Heart left ventricle (tissue), 13 donors: Measurements from ENCODE around the gene SELENOO.

Experiments used
- CTCF ChIP-seq, 12 donors: fragments of 200-600 bp; sonication (generic) in 4 of 12; IDR thresholded peaks; one replicate each; pipeline versions ENCODE4 v1.5.0 to v1.8.0; 2018 to 2022; ENCODE audit warnings: antibody characterized with exemption in 12 of 12, mild to moderate bottlenecking in 5 of 12
- POLR2A ChIP-seq, 2 donors: fragments of 450-650 bp; IDR thresholded peaks; one replicate each; pipeline ENCODE4 v1.6.1; 2017; ENCODE audit warnings: antibody characterized with exemption in 2 of 2, mild to moderate bottlenecking in 2 of 2, moderate library complexity in 2 of 2
- donor health status: ischemic (EF 13 %, LVEDD 7.1; RV severe dilation, severe dysfunction).
- donor health status: DM: no; HTN: yes; CAD: no.
- donor health status: DM: no; HTN: no; CAD: no.
- donor health status: ischemic (EF 25% LVEDD 6.9; RV normal size, moderate dysfunction).
- donor health status: ischemic (EF 25% LVEDD 5.7; RV mildly dilated, moderate dysfunction).
- donor health status: ischemic (EF 35%, LVEDD 5.7; RV mildly dilated, moderate dysfunction).
- donor health status: nonischemic (EF 11% LVEDD 7.7; RV severe dilation, severe dysfunction).
- donor health status: DM: yes; HTN: yes; CAD: no.
- donor health status: PGD.
- donor health status: ischemic (EF 29% LVEDD 5.4; RV normal size, mild dysfunction).
- donor health status: nonischemic (EF 23%, LVEDD 6.1; RV moderate dilation, normal function).

DNA sequence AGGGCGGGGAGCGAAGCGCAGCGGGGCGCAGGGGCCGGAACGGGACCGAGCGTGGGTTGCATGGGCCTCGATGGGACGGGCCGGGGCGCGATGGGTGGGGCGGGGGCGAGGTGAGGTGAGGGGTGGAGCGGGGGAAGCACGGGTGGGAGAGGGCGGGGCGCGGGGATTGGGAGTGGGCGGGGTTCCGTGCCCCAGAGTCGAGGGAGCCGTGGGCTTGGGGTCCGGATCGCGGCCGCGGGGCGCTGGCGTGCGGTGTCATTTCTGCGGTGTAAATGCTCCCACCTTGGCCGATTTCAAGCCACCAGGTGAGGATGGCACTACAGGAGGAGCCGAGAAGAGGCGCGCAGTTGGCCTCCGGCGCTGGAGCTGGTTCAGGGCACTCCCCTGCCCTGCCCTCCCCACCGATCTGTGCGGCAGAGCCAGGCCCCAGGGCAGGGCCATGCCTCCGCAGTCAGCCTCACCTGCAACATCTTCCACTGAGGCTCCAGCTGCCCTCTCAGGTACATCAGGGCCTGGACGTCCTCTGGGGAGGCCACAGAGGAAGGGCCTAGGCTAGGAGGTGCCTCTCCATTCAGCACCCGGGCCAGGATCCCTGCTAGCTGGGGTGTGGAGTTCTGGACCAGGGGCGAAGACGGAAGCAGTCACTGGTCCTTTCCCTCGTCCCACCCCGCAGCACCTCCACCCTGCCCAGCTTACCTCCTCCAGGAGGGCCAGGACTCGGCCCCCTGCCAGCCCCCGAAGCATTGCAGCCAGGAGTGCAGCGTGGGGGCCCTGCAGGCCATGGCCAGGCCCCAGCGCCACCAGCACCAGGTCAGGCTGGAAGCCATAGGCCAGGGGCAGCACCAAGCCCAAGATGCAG lies 44.6 kb downstream of the SELENOO start:
- TF ChIP-seq CTCF (IDR thresholded peaks at IDR 0.05) (no peak), POLR2A (IDR thresholded peaks at IDR 0.05) (no peak)
